ENCODE measurements around the gene C16orf74. TPM values are rescaled to one million over a fixed set of nuclear protein-coding genes. Genes with fewer than 3 reads are reported as not detected.
A peak's percentile ranks its signal among the peaks of the same experiment; 100 is the strongest.

The C16orf74 gene
- total and polyA plus RNA-seq, 2 experiments from 2014 or later, result 3.8 to 7.0 TPM

GRCh38 chr16:85751698-85752501, 1.0 kb upstream of the C16orf74 start:
- H3K4me2 ChIP-seq (ENCODE audit: unreplicated experiment), result no peak overlapping the region
- H3F3A ChIP-seq (ENCODE audit: insufficient read depth), result no peaks in the 10 kb centered on the region
- H3K79me2 ChIP-seq (ENCODE audit: insufficient read depth), result no peaks in the 10 kb centered on the region
- WGBS, 2 experiments (ENCODE audit: low coverage in 1 of 2, low lambda C conversion rate in 2 of 2, missing lambda C conversion rate in 2 of 2), result 43 to 48% methylated on average over 15 of the region's 15 CpGs
- H3K36me3 ChIP-seq (ENCODE audit: low read depth), result no peaks in the 10 kb centered on the region
- H4K20me1 ChIP-seq (ENCODE audit: insufficient read depth), result no peaks in the 10 kb centered on the region
- TF ChIP-seq EZH2 (IDR thresholded peaks at IDR 0.05; ENCODE audit: insufficient read depth, poor library complexity, severe bottlenecking) (no peak), EZH2phosphoT487 (IDR thresholded peaks at IDR 0.05; ENCODE audit: insufficient read depth, low read depth) (no peak)
- no peak overlapping the region for H3K9ac ChIP-seq
- H3K9me2 ChIP-seq (ENCODE audit: insufficient read depth), result no peaks in the 10 kb centered on the region
- no peak overlapping the region for H3K27ac ChIP-seq
- no peaks in the 10 kb centered on the region for H3K27me3 ChIP-seq (replicated peaks; ENCODE audit: insufficient read depth)
- H3K4me1 ChIP-seq (ENCODE audit: insufficient read depth), result 0 out of 2 replicates have a peak, but pooled peaks cover 6% of the 10 kb centered on the region
- peak; percentile 24 for DNase-seq
- in situ Hi-C loops (cut with MboI), result no loop called here
- H3K4me3 ChIP-seq, result no peak overlapping the region
- H2AFZ ChIP-seq, result no peak overlapping the region
- no peaks in the 10 kb centered on the region for H3K9me3 ChIP-seq (ENCODE audit: low read depth)

- TF ChIP-seq EZH2phosphoT487 (IDR thresholded peaks at IDR 0.05; ENCODE audit: insufficient read depth, low read depth) (no peak), EZH2 (IDR thresholded peaks at IDR 0.05; ENCODE audit: insufficient read depth, poor library complexity, severe bottlenecking) (no peak)
- in situ Hi-C loops (cut with MboI), result no loop called here
- peak overlapping the region; percentile 51 for H3K9ac ChIP-seq
Observed at GRCh38 chr16:85750146-85750826, 610 bp downstream of the C16orf74 start.

GRCh38 chr16:85749771-85750145, 1.1 kb downstream of the C16orf74 start:
- Histone ChIP-seq H3K4me3 (peak overlapping the region; percentile 71), H3K79me2 (ENCODE audit: insufficient read depth) (no peaks in the 10 kb centered on the region), H3K4me1 (ENCODE audit: insufficient read depth) (peaks cover 13% of the 10 kb centered on the region), H3F3A (ENCODE audit: insufficient read depth) (no peaks in the 10 kb centered on the region), H3K27ac (no peak overlapping the region), H3K9ac (peak overlapping the region; percentile 51), H4K20me1 (ENCODE audit: insufficient read depth) (no peaks in the 10 kb centered on the region), H3K27me3 (replicated peaks; ENCODE audit: insufficient read depth) (no peaks in the 10 kb centered on the region), H3K4me2 (ENCODE audit: unreplicated experiment) (peak overlapping the region; percentile 70), H2AFZ (peak overlapping the region; percentile 79; the same call in 1 of the 2 replicates), H3K9me3 (ENCODE audit: low read depth) (no peaks in the 10 kb centered on the region), H3K9me2 (ENCODE audit: insufficient read depth) (no peaks in the 10 kb centered on the region), H3K36me3 (ENCODE audit: low read depth) (no peaks in the 10 kb centered on the region)
- no peak for TF ChIP-seq EZH2 (IDR thresholded peaks at IDR 0.05; ENCODE audit: insufficient read depth, poor library complexity, severe bottlenecking)
- TF ChIP-seq EZH2phosphoT487 (IDR thresholded peaks at IDR 0.05; ENCODE audit: insufficient read depth, low read depth), result no peak
- no peak for DNase-seq
- in situ Hi-C loops (cut with MboI), result no loop called here
- WGBS, 2 experiments (ENCODE audit: low coverage in 1 of 2, low lambda C conversion rate in 2 of 2, missing lambda C conversion rate in 2 of 2), result 44 to 46% methylated on average over 14 of the region's 14 CpGs

More at GRCh38 chr16:85750146-85750826, 610 bp downstream of the C16orf74 start:
- no peaks in the 10 kb centered on the region for H3K79me2 ChIP-seq (ENCODE audit: insufficient read depth)
- H4K20me1 ChIP-seq (ENCODE audit: insufficient read depth), result no peaks in the 10 kb centered on the region
- H3K9me2 ChIP-seq (ENCODE audit: insufficient read depth), result no peaks in the 10 kb centered on the region
- H3K27me3 ChIP-seq (replicated peaks; ENCODE audit: insufficient read depth), result no peaks in the 10 kb centered on the region
- no peaks in the 10 kb centered on the region for H3F3A ChIP-seq (ENCODE audit: insufficient read depth)
- H3K4me1 ChIP-seq (ENCODE audit: insufficient read depth), result peaks cover 13% of the 10 kb centered on the region
- H2AFZ ChIP-seq, result peak overlapping the region; percentile 79
- H3K4me2 ChIP-seq (ENCODE audit: unreplicated experiment), result peak overlapping the region; percentile 70
- no peaks in the 10 kb centered on the region for H3K36me3 ChIP-seq (ENCODE audit: low read depth)
- DNase-seq, result peak; percentile 52
- peak overlapping the region; percentile 71 for H3K4me3 ChIP-seq
- H3K27ac ChIP-seq, result no peak overlapping the region
- H3K9me3 ChIP-seq (ENCODE audit: low read depth), result no peaks in the 10 kb centered on the region
- WGBS, 2 experiments (ENCODE audit: low coverage in 1 of 2, low lambda C conversion rate in 2 of 2, missing lambda C conversion rate in 2 of 2), result 4% methylated on average over 44 to 50 of the region's 51 CpGs

GRCh38 chr16:85746460-85747215, 4.3 kb downstream of the C16orf74 start:
- H3K27me3 ChIP-seq (replicated peaks; ENCODE audit: insufficient read depth), result no peaks in the 10 kb centered on the region
- DNase-seq, result peak; percentile 80
- no peaks in the 10 kb centered on the region for H3K36me3 ChIP-seq (ENCODE audit: low read depth)
- peaks cover 12% of the 10 kb centered on the region for H3K4me1 ChIP-seq (ENCODE audit: insufficient read depth)
- H3F3A ChIP-seq (ENCODE audit: insufficient read depth), result no peaks in the 10 kb centered on the region
- no peak overlapping the region for H2AFZ ChIP-seq
- WGBS, 2 experiments (ENCODE audit: low coverage in 1 of 2, low lambda C conversion rate in 2 of 2, missing lambda C conversion rate in 2 of 2), result 87 to 88% methylated on average over 13 of the region's 13 CpGs
- no peaks in the 10 kb centered on the region for H3K79me2 ChIP-seq (ENCODE audit: insufficient read depth)
- H3K9ac ChIP-seq, result no peak overlapping the region
- H3K27ac ChIP-seq, result no peak overlapping the region
- in situ Hi-C loops (cut with MboI), result no loop called here
- H3K9me3 ChIP-seq (ENCODE audit: low read depth), result no peaks in the 10 kb centered on the region
- no peak overlapping the region for H3K4me3 ChIP-seq
- no peaks in the 10 kb centered on the region for H4K20me1 ChIP-seq (ENCODE audit: insufficient read depth)
- H3K9me2 ChIP-seq (ENCODE audit: insufficient read depth), result no peaks in the 10 kb centered on the region
- no peak for TF ChIP-seq EZH2 (IDR thresholded peaks at IDR 0.05; ENCODE audit: insufficient read depth, poor library complexity, severe bottlenecking)
- no peak overlapping the region for H3K4me2 ChIP-seq (ENCODE audit: unreplicated experiment)

Data from GM23248 (cell line).